Measurements from ENCODE around the gene TRAPPC4. TPM values are rescaled to one million over a fixed set of nuclear protein-coding genes. Genes with fewer than 3 reads are reported as not detected.
"Not testable (repeated sequence)": the region's sequence is repeated elsewhere in the genome, so short reads cannot be mapped to it uniquely, and the experiment has no call there.

Gene TRAPPC4
- polyA plus RNA-seq (2013, experiment 1 of 2), result 89.1 TPM
- polyA plus RNA-seq (2013, experiment 2 of 2), result 83.6 TPM

- Histone ChIP-seq H3K27ac (ENCODE audit: low read depth, low read length) (peak within 1 kb of the TSS; percentile 86), H3K36me3 (ENCODE audit: insufficient read depth, low read length) (peaks cover 72% of the 10 kb centered on the region), H3K4me1 (ENCODE audit: insufficient read depth, low read length) (peaks cover 15% of the 10 kb centered on the region), H3K9me3 (ENCODE audit: insufficient read depth, low read depth, low read length) (no peaks in the 10 kb centered on the region), H3K27me3 (ENCODE audit: insufficient read depth, low read length) (no peaks in the 10 kb centered on the region), H3K9ac (ENCODE audit: low read depth, low read length) (peak within 1 kb of the TSS; percentile 98), H3K4me3 (ENCODE audit: low read length) (peak within 1 kb of the TSS; percentile 91)
- WGBS, result under 1% methylated on average over 63 of the region's 63 CpGs
Measured at GRCh38 chr11:119018074-119018938, at the start of gene TRAPPC4, which contains the start of gene RPS25. Gene TRAPPC4 (plus strand): TSS chr11:119018766. CDS start chr11:119018796, 30 bp downstream. Gene RPS25 (minus strand): TSS chr11:119018343. CDS start chr11:119018284, 59 bp downstream.

GRCh38 chr11:118969508-118969907 lies 49.1 kb upstream of the TRAPPC4 start:
- H3K9me3 ChIP-seq (ENCODE audit: insufficient read depth, low read depth, low read length); H3K27me3 ChIP-seq (ENCODE audit: insufficient read depth, low read length); H3K36me3 ChIP-seq (ENCODE audit: insufficient read depth, low read length); H3K4me1 ChIP-seq (ENCODE audit: insufficient read depth, low read length); H3K9ac ChIP-seq (ENCODE audit: low read depth, low read length); H3K27ac ChIP-seq (ENCODE audit: low read depth, low read length); H3K4me3 ChIP-seq (ENCODE audit: low read length): not testable (repeated sequence)
- 95% methylated on average over 2 of the region's 2 CpGs for WGBS

DNA sequence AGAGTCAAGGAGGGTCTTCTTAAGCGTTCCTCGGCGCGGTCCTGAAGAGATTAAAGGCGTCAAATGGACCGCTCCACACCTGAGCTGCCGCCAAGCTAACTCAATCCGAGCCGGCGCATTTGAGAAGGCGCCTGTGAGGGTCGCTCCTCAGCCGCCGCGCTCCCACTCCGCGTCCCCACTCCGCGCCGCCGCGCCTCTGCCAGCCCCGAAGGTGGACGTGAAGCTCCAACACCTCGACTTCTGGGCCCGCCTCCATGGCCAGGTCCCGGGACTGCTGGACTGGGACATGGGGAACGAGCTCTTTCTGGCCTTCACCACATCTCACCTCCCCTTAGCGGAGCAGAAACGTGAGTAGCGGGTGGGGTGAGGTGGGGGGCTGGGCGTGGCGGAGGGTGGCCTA lies 46.9 kb upstream of the TRAPPC4 start, which contains the start of gene FOXR1:
Gene FOXR1 (plus strand): TSS at position 116 of the 400 bp plus-strand sequence. CDS start 171 bp downstream, at position 287.
- WGBS, result 94% methylated on average over 32 of the region's 33 CpGs
- Histone ChIP-seq H3K4me3 (ENCODE audit: low read length) (no peak within 1 kb of the TSS), H3K4me1 (ENCODE audit: insufficient read depth, low read length) (no peaks in the 10 kb centered on the region), H3K36me3 (ENCODE audit: insufficient read depth, low read length) (no peaks in the 10 kb centered on the region), H3K9me3 (ENCODE audit: insufficient read depth, low read depth, low read length) (no peaks in the 10 kb centered on the region), H3K9ac (ENCODE audit: low read depth, low read length) (no peak within 1 kb of the TSS), H3K27ac (ENCODE audit: low read depth, low read length) (no peak within 1 kb of the TSS), H3K27me3 (ENCODE audit: insufficient read depth, low read length) (no peaks in the 10 kb centered on the region)

DNA sequence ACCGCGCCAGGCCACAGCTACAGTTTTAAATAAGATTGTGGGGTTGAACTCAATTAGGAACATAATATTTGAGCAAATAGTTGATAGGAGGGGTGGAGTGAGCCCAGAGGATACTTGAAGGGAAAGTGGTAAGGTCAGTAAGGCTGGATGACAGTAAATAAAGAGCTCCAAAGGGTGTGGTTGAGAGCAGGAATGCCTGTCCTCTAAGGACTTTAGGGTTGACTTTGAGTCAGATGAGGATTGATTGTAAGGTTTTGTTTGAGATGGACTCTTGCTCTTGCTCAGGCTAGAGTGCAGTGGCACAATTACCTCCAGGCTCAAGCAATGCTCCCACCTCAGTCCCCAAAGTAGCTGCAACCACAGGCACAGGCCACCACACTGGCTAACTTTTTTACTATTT lies 44.6 kb upstream of the TRAPPC4 start:
- Histone ChIP-seq H3K36me3 (ENCODE audit: insufficient read depth, low read length) (no peaks in the 10 kb centered on the region), H3K9me3 (ENCODE audit: insufficient read depth, low read depth, low read length) (no peaks in the 10 kb centered on the region), H3K27me3 (ENCODE audit: insufficient read depth, low read length) (no peaks in the 10 kb centered on the region), H3K4me3 (ENCODE audit: low read length) (no peak overlapping the region), H3K27ac (ENCODE audit: low read depth, low read length) (no peak overlapping the region), H3K9ac (ENCODE audit: low read depth, low read length) (no peak overlapping the region), H3K4me1 (ENCODE audit: insufficient read depth, low read length) (peaks cover 5% of the 10 kb centered on the region; the same call in 1 of the 2 replicates)
- WGBS, result 96% methylated on average over 2 of the region's 2 CpGs

DNA sequence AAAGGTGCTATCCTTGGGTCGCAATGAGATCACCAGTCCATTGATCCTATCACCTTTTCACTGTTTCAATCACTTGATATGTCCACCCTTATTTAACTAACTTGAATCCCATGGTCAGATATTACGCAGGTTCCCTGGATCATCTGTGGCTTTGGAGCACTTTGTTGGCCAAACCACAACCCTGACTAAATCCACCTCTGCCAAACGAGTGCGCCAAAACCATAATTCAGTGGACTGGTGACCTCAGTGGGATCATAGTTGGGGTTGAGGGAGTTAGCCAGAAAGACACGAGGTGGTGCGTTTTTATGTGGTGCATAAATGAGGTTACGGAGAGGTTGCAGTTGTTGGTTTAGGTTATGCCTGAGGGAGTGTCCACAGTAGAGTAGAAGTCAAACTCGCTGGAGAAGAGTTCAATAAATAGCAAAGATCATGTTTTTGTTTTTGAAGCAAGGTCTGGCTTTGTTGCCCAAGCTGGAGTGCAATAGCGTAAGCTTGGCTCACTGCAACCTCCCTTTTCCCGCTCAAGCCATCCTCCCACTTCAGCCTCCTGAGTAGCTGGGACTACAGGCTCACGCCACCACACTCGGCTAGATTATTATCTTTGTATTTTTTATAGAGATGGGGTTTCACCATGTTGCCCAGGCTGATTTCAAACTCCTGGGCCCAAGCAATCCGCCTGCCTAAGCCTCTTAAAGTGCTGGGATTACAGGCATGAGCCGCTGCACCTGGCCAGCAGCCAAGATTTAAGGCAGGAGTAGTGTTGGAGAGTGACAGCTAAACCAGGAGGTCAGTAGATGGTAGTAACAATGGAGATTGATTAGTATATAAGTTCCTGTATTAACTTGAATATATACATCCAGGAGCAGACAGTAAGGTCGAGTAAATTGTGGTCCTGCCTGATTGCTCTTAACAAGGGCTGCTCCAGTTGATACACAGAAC lies 42.5 kb upstream of the TRAPPC4 start:
- Histone ChIP-seq H3K9ac (ENCODE audit: low read depth, low read length) (no peak overlapping the region), H3K4me1 (ENCODE audit: insufficient read depth, low read length) (peaks cover 18% of the 10 kb centered on the region), H3K4me3 (ENCODE audit: low read length) (no peak overlapping the region), H3K36me3 (ENCODE audit: insufficient read depth, low read length) (no peaks in the 10 kb centered on the region), H3K27ac (ENCODE audit: low read depth, low read length) (no peak overlapping the region), H3K27me3 (ENCODE audit: insufficient read depth, low read length) (peaks cover 5% of the 10 kb centered on the region; the same call in 1 of the 2 replicates), H3K9me3 (ENCODE audit: insufficient read depth, low read depth, low read length) (no peaks in the 10 kb centered on the region)
- 94% methylated on average over 15 of the region's 15 CpGs for WGBS

DNA sequence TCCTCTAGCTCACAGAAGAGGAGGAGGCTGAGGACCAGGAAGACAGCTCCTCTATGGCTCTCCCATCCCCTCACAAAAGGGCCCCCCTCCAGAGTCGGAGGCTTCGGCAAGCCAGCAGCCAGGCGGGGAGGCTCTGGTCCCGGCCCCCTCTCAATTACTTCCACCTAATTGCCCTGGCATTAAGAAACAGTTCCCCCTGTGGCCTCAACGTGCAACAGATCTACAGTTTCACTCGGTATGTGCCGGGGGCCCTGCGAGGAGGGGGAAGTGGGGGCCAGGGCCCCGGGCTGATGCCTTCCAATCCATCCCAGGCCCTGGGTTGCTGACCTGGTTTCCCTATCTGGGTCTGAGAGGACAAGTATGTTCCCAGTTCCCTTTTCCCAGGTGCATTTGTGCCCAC lies 39.1 kb upstream of the TRAPPC4 start:
- no peak overlapping the region for H3K4me3 ChIP-seq (ENCODE audit: low read length)
- H3K4me1 ChIP-seq (ENCODE audit: insufficient read depth, low read length), result peaks cover 18% of the 10 kb centered on the region
- H3K36me3 ChIP-seq (ENCODE audit: insufficient read depth, low read length), result no peaks in the 10 kb centered on the region
- no peak overlapping the region for H3K27ac ChIP-seq (ENCODE audit: low read depth, low read length)
- no peak overlapping the region for H3K9ac ChIP-seq (ENCODE audit: low read depth, low read length)
- H3K27me3 ChIP-seq (ENCODE audit: insufficient read depth, low read length), result peaks cover 5% of the 10 kb centered on the region; the same call in 1 of the 2 replicates
- 66% methylated on average over 9 of the region's 9 CpGs for WGBS
- no peaks in the 10 kb centered on the region for H3K9me3 ChIP-seq (ENCODE audit: insufficient read depth, low read depth, low read length)

- H3K27me3 ChIP-seq (ENCODE audit: insufficient read depth, low read length), result peaks cover 5% of the 10 kb centered on the region; the same call in 1 of the 2 replicates
- H3K4me1 ChIP-seq (ENCODE audit: insufficient read depth, low read length), result peaks cover 18% of the 10 kb centered on the region
- peak overlapping the region; percentile 23; the same call in 1 of the 2 replicates for H3K4me3 ChIP-seq (ENCODE audit: low read length)
- no peaks in the 10 kb centered on the region for H3K36me3 ChIP-seq (ENCODE audit: insufficient read depth, low read length)
- H3K9ac ChIP-seq (ENCODE audit: low read depth, low read length), result no peak overlapping the region
- H3K27ac ChIP-seq (ENCODE audit: low read depth, low read length), result no peak overlapping the region
- H3K9me3 ChIP-seq (ENCODE audit: insufficient read depth, low read depth, low read length), result no peaks in the 10 kb centered on the region
- WGBS, result 49% methylated on average over 21 of the region's 21 CpGs
Measured at GRCh38 chr11:118980191-118980881, 38.2 kb upstream of the TRAPPC4 start.

DNA sequence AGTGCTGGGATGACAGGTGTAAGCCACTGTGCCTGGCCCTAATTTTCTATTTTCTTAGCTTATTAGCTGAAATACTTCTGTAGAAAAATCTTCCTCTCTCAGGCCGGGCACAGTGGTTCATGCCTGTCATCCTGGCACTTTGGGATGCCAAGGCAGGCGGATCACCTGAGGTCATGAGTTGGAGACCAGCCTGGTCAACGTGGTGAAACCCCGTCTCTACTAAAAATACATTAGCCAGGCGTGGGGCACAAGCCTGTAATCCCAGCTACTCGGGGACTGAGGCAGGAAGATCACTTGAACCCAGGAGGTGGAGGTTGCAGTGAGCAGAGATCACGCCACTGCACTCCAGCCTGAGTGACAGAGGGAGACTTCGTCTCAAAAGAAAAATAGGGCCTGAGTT lies 34.2 kb upstream of the TRAPPC4 start:
- not testable (repeated sequence) for H3K9me3 ChIP-seq (ENCODE audit: insufficient read depth, low read depth, low read length); H3K36me3 ChIP-seq (ENCODE audit: insufficient read depth, low read length); H3K9ac ChIP-seq (ENCODE audit: low read depth, low read length); H3K27ac ChIP-seq (ENCODE audit: low read depth, low read length); H3K27me3 ChIP-seq (ENCODE audit: insufficient read depth, low read length); H3K4me3 ChIP-seq (ENCODE audit: low read length)
- peaks cover 10% of the 10 kb centered on the region for H3K4me1 ChIP-seq (ENCODE audit: insufficient read depth, low read length)
- 85% methylated on average over 8 of the region's 8 CpGs for WGBS

DNA sequence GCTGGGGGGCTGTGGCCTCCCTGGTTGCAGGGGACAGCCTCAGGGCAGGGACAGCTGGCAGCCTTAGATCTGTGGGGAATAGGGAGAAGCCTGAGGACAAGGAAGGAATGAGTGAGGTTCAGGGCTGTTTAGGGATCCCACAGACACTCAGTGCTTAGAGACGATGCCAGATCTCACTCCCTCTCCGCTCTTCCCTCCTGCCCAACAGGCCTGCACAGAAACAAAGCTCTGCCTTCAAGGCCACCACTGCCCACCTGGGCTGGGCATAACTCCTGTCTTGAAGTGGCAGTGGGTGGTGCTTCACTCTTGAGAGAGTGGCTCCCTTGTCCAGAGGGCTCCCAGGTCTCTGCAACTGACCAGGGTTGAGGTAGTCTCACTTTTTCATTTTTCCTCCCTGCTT lies 33.7 kb upstream of the TRAPPC4 start:
- no peak overlapping the region for H3K27ac ChIP-seq (ENCODE audit: low read depth, low read length)
- peaks cover 5% of the 10 kb centered on the region for H3K4me1 ChIP-seq (ENCODE audit: insufficient read depth, low read length)
- H3K9ac ChIP-seq (ENCODE audit: low read depth, low read length), result no peak overlapping the region
- no peaks in the 10 kb centered on the region for H3K36me3 ChIP-seq (ENCODE audit: insufficient read depth, low read length)
- 77% methylated on average over 2 of the region's 2 CpGs for WGBS
- no peak overlapping the region for H3K4me3 ChIP-seq (ENCODE audit: low read length)
- H3K27me3 ChIP-seq (ENCODE audit: insufficient read depth, low read length), result peaks cover 5% of the 10 kb centered on the region; the same call in 1 of the 2 replicates
- no peaks in the 10 kb centered on the region for H3K9me3 ChIP-seq (ENCODE audit: insufficient read depth, low read depth, low read length)

DNA sequence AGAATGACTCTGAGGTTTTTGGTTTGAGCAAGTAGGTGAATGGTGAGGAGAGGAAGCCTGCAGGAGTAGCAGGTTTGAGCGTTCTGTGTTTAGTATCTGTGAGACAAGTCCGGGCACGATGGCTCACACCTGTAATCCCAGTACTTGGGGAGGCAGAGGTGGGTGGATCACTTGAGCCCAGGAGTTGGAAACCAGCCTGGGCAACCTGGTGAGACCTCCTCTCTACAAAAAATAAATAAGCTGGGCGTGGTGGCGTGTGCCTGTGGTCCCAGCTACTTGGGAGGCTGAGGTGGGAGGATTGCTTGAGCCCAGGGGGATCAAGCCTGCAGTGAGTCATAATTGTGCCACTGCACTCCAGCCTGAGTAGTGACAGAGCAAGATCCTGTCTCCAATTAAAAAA lies 30.3 kb upstream of the TRAPPC4 start:
- no peaks in the 10 kb centered on the region for H3K4me1 ChIP-seq (ENCODE audit: insufficient read depth, low read length)
- peaks cover under 1% of the 10 kb centered on the region; the same call in 1 of the 2 replicates for H3K36me3 ChIP-seq (ENCODE audit: insufficient read depth, low read length)
- no peak overlapping the region for H3K4me3 ChIP-seq (ENCODE audit: low read length)
- WGBS, result 89% methylated on average over 5 of the region's 5 CpGs
- peaks cover 2% of the 10 kb centered on the region; the same call in 1 of the 2 replicates for H3K9me3 ChIP-seq (ENCODE audit: insufficient read depth, low read depth, low read length)
- H3K9ac ChIP-seq (ENCODE audit: low read depth, low read length), result no peak overlapping the region
- H3K27ac ChIP-seq (ENCODE audit: low read depth, low read length), result no peak overlapping the region
- H3K27me3 ChIP-seq (ENCODE audit: insufficient read depth, low read length), result no peaks in the 10 kb centered on the region

Measured in HUES64 (cell line).